Measurements from ENCODE around the gene GAPDH. TPM values are rescaled to one million over a fixed set of nuclear protein-coding genes. Genes with fewer than 3 reads are reported as not detected.
"Not testable (repeated sequence)": the region's sequence is repeated elsewhere in the genome, so short reads cannot be mapped to it uniquely, and the experiment has no call there.

Gene GAPDH
- total RNA-seq, result 1,424 TPM

DNA sequence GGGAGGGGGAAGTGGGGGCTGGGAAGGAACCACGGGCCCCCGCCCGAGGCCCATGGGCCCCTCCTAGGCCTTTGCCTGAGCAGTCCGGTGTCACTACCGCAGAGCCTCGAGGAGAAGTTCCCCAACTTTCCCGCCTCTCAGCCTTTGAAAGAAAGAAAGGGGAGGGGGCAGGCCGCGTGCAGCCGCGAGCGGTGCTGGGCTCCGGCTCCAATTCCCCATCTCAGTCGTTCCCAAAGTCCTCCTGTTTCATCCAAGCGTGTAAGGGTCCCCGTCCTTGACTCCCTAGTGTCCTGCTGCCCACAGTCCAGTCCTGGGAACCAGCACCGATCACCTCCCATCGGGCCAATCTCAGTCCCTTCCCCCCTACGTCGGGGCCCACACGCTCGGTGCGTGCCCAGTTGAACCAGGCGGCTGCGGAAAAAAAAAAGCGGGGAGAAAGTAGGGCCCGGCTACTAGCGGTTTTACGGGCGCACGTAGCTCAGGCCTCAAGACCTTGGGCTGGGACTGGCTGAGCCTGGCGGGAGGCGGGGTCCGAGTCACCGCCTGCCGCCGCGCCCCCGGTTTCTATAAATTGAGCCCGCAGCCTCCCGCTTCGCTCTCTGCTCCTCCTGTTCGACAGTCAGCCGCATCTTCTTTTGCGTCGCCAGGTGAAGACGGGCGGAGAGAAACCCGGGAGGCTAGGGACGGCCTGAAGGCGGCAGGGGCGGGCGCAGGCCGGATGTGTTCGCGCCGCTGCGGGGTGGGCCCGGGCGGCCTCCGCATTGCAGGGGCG, at the start of gene GAPDH:
Gene GAPDH (plus strand): TSS at position 595 of the 772 bp plus-strand sequence. CDS start 316 bp downstream, outside the sequence.
- DNase-seq, result peak; percentile 91

DNA sequence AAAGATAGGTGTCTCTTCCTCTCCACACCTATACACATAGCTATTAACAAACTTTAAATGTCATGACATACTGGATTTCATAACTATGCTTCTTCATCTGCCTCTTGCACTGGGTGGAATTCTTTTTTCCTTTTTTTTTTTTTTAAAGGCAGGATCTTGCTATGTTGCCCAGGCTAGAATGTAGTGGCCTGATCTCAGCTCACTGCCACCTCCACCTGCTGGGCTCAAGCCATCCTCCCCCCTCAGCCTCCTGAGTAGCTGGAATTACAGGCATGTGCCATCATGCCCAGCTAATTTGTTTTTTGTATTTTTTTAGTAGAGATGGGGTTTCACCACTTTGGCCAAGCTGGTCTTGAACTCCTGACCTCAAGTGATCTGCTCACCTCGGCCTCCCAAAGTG, 46.1 kb upstream of the GAPDH start:
- no peak for DNase-seq

DNA sequence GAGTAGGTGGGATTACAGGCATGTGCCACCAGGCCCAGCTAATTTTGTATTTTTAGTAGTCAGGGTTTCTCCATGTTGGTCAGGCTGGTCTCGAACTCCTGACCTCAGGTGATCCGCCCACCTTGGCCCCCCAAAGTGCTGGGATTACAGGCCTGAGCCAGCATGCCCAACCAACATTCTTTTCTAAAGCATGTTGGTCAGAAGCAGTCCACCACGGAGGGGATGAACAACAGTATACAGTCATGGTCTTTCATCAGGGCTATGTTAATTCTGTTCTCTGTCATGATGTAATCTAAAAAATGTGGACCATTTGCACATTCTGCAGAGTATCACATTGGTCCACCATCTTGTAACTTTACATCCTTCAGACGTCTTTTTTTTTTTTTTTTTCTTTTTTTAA, 44.9 kb upstream of the GAPDH start:
- DNase-seq, result no peak

DNA sequence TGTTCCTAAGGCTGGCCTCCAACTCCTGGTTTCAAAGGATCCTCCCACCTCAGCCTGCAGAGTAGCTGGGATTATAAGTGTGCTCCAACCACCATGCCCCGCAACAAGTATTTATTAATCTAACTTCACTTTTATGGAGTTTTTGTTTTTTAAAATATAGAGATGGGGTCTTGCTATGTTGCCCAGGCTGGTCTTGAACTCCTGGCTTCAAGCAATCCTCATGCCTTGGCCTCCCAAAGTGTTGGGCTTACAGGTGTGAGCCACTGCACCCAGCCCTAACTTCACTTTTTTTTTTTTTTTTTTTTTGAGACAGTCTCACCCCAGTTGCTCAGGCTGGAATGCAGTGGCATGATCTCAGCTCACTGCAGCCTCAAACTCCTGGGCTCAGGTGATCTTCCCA, 43.6 kb upstream of the GAPDH start:
- DNase-seq, result not testable (repeated sequence)

DNA sequence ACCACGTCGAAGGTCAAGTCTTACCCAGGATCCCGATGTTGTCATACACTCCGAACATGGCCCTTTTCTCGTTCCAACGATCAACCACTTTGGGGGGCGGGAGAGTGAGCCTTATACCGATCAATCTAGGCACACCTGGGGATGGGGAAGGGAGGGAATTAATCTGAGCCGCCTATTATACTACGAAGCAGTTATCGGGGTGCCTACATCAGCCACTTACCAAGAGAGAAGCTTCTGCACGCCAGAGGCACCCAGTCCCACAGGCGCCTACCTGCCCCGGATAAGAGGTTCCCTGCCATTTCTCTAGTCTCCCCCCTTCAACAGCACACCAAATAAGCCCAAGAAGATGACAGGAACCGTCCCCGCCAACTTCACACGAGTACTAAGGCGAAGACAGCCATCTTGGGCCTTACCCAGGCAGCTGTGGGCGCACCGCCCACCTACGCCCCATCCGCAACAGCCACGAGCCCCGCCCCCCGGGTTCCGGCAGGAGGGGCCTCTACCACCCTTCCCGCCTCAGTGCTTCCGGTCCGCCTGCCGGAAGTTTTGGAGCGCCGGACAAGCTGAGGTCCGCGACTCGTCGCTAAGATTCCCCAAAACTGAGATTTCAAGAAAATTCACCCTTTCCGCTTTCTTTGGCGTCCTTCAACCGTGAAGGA, 41.4 kb upstream of the GAPDH start, which contains the start of gene MRPL51:
Gene MRPL51 (minus strand): TSS at position 425 of the 659 bp plus-strand sequence. CDS start 126 bp downstream, at position 299.
- peak; percentile 91 for DNase-seq

DNA sequence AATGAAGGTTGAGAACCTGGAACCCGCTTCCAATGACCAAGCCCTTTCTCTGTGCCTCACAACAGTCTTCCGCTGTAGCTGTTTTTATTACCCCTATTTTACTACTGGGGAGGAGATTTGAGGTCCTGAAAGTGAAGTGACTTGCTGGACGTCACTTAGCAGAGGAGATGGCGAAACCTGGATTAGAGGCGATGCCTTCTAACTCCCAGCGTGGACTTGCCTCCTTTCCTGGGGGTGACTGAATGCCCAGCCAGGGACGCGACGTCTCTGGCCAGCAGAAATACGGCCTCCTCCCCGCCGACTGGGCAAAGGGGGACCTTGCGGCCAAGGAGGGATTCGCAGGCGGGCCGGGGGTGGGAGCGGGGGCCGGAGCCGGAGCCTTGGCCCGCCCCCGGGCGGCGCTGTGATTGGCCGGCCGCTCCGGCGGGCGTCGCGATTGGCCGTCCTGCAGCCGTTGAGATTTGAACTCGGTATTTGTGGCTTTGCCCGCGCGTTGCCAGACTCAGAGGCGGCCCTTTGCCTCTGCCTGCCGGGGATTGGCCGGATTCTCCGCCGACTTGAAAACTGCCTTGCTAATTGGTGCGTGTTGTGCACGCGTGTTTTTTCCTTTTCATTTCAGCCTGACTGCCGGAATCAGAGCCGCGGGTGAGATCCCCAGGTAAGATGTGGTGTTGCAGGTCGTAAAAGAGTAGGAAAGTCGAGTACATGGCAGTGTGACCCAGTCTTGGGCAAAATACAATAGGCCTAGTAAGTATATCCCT, 40.6 kb upstream of the GAPDH start, which contains the start of gene NCAPD2:
Gene NCAPD2 (plus strand): TSS at position 606 of the 761 bp plus-strand sequence. CDS start 997 bp downstream, outside the sequence.
- DNase-seq, result peak; percentile 96

DNA sequence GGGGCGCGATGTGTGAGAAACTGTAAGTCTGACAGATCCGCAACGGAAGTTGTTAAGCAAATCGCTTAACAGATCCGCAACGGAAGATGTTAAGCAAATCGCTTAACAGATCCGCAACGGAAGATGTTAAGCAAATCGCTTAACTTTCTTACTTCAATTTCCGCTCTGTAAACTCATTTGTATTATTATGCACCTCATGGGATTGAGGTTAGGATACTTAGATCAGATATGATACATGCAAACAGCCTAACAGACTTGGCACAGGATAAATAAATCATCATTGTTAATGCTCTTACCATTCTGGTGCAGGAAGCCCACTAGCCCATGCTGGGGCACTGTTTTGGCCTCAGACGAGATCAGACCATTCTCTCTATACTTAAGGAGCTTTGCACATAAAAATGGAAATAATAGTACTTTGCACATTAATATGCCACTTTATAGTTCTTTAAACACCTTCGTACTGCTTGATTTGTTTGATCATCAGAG, 40.0 kb upstream of the GAPDH start:
- no peak for DNase-seq

DNA sequence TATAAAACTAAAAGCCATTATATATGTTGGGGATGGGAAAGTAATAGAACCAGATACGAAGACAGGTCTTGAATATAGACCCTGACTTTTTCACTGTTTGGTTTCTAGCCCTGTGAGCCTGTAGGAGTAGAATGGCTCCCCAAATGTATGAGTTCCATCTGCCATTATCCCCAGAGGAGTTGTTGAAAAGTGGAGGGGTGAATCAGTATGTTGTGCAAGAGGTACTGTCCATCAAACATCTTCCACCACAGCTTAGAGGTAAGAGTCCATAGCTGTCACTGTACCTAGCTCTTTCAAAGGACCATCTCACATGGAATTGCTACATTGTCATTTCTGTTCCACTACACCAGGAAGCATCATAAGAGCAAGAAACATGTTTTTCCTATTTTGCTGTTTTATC, 39.3 kb upstream of the GAPDH start:
- no peak for DNase-seq

DNA sequence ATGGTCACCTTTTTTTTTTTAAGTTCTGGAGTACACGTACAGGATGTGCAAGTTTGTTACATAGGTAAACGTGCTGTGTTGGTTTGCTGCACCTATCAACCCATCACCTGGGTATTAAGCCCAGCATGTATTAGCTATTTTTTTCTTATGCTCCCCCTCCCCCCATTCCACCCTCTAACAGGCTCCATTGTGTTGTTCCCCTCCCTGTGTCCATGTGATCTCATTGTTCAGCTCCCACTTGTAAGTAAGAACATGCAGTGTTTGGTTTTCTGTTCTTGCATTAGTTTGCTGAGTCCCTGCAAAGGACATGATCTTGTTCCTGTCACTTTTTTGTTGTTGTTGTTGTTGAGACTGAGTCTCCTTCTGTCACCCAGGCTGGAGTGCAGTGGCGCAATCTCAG, 37.0 kb upstream of the GAPDH start:
- not testable (repeated sequence) for DNase-seq

DNA sequence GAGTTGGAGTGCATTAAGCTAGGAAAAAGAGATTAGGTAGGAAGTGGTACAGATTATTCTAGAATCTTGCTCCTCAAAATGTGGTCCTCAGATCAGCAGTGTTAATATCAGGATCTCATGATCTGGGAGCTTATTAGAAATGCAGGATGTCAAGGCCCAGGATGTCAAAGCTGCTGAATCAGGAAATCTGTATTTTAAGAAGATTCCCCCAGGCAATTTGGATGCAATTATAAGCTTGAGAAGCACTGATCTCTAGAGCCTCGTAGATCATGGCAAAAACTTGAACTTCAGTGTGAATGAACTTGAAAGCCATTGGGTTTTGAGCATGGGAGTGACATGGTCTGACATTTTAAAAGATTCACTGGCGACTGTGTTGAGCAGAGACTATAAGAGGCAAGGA, 33.9 kb upstream of the GAPDH start:
- DNase-seq, result no peak

DNA sequence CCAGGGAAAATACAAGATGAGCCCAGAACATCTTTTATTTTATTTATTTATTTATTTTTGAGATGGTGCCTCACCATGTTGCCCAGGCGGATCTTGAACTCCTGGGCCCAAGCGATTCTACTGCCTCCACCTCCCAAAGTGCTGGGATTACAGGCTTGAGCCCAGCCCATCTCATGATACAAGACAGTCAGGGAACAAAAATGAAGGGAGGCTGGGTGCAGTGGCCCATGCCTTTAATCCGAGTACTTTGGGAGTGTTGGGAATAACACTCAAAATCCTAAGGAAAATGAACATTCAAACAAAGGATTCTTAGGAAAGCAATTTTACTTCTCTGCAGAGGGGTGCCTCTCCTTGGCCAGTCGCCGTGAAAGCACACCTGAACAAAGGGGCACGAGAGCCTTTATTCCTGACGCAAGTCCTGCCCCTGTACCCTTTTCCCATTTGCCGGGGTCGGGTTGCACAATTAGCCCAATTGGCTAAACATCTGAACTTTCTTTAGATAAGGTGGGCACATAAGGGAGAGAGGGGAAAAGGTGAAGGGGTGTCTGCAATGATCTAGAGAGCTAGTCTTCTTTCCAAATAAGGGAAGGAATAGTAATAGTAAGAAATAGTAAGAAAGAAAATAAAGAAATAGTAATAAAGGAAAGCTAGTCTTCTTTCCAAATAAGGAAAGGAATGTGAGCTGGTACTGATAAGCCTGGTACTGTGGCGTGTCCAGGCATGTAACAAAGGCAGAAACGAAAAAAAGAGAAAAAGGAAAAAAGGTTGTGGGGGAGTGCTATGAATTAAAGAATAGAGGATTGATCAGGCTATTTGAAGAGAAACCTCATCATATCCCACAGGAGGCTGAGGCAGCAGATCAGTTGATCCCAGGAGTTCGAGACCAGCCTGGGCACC, 27.0 kb upstream of the GAPDH start:
- DNase-seq, result no peak

DNA sequence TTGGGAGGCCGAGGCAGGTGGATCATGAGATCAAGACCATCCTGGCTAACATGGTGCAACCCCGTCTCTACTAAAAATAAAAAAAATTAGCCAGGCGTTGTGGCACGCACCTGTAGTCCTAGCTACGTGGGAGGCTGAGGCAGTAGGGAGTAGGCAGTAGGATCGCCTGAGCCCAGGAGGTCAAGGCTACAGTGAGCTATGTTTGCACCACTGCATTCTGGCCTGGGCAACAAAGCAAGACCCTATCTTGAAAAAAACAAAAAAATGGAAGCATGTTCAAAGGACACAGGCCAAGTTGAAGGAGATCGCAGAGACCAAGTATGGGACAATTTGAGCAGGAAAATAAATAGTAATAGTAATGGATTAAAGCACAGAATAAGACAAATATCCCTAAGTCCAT, 26.2 kb upstream of the GAPDH start:
- no peak for DNase-seq

DNA sequence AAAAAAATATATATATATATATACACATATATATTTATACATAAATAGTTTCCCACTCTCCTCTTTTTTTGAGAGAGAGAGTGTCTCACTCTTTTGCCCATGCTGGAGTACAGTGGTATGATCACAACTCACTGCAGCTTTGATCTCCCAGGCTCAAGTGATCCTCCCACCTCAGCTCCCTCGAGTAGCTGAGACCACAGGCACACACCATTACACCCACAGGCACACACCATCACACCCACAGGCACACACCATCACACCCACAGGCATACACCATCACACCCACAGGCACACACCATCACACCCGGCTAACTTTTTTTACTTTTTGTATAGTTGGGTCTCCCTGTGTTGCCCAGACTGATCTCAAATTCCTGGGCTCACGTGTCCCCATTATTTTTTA, 14.1 kb upstream of the GAPDH start:
- DNase-seq, result no peak

DNA sequence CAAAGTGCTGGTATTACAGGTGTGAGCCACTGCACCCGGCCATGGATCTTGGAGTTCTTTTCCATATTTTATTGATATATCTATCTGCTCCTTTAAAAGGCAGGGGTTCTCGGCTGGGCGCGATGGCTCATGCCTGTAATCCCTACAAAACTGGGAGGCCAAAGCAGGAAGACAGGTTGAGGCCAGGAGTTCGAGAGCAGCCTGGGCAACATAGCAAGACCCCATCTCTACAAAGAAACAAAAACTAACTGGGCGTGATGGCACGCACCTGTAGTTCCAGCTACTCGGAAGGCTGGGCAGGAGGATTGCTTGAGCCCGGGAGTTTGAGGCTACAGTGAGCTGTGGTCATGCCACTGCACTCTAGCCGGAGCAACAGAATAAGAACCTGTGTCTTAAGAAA, 12.1 kb upstream of the GAPDH start:
- DNase-seq, result no peak

DNA sequence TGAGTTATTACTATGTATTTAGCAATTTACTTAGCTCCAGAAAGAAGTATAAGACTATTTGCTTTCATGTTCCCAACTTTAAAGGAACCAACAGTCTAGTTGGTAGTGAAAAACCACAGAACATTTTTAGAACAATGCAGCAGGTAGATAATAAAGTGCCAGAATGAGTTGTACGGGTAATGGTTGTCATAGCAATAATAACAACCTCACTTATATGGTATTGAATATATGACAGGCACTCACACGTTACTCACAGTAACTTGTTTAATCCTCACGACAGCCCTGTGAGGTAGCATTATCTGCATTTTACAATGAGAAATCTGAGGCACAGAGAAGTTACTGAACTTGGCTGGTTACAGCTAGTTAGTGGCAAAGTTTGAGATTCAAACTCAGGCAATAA, 10.6 kb upstream of the GAPDH start:
- no peak for DNase-seq

DNA sequence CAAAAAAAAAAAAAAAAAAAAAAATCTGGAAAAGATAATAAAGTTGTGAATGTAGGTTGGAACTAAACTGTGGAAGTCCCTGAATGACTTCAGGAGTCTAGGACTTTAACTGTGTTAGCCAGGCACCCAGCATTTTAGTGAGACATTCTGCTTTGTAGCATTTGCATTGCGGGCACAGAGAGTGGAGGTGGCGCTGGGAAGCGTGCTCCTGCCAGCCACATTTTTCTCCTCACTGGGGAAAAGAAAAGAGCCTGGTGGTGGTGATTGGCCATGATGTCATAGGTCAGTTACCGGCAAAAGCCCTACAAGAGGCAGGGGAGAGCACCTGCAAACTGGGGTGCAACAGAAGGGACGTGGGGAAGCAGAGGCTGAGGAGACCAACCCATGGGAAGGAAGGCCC, 9.7 kb upstream of the GAPDH start:
- DNase-seq, result no peak

DNA sequence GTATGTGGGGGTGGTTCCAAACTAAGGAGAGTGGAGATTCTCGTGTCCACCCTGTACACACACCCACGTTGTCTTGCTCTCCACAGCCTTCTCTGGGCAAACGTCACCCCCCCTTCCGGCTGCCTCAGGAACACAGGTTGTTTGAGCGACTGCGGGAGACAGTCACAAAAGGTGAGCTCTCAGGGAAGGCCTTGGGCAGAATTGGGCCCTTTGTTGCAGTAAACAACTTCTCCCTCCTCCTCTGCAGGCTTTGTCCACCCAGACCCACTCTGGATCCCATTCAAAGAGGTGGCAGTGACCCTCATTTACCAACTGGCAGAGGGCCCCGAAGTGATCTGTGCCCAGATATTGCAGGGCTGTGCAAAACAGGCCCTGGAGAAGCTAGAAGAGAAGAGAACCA, 8.1 kb upstream of the GAPDH start:
- DNase-seq, result no peak

DNA sequence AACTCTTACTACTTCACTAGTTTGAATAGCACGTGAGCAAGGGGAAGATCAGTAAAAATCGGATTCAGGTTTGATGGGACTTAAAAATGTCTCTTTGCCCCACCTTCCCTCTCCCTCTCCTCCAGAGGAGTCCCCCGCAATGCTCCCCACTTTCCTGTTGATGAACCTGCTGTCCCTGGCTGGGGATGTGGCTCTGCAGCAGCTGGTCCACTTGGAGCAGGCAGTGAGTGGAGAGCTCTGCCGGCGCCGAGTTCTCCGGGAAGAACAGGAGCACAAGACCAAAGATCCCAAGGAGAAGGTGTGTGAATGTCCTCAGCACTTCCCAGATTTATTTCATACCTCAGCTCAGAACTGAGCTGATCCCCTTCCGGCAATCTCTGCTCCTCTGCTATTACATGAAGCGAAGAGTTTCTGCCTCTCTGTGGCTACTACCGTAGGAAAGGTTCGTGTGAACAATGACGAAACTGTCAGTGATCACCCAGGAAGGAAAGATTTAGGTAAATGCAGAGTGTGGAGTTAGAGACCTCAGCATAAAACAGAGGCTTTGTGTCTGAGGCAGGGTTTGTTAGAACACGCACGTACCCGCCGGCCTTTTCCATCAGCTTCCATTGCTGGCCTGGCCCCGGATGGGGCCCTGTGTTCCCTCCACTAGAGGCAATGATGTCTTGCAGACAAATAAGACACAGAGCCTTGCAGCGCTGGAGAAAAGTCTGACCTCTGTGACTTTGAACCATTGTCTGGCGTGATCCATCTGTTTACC, 7.4 kb upstream of the GAPDH start:
- DNase-seq, result no peak

DNA sequence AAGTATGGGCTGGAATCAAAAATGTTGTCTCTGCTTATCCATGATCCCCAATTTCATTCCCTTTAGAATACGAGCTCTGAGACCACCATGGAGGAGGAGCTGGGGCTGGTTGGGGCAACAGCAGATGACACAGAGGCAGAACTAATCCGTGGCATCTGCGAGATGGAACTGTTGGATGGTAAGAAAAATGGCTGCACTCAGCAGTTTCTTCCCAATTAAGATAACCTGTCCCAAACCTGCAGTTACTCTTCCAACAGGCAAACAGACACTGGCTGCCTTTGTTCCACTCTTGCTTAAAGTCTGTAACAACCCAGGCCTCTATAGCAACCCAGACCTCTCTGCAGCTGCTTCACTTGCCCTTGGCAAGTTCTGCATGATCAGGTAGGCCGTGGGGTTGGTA, 6.6 kb upstream of the GAPDH start:
- no peak for DNase-seq

DNA sequence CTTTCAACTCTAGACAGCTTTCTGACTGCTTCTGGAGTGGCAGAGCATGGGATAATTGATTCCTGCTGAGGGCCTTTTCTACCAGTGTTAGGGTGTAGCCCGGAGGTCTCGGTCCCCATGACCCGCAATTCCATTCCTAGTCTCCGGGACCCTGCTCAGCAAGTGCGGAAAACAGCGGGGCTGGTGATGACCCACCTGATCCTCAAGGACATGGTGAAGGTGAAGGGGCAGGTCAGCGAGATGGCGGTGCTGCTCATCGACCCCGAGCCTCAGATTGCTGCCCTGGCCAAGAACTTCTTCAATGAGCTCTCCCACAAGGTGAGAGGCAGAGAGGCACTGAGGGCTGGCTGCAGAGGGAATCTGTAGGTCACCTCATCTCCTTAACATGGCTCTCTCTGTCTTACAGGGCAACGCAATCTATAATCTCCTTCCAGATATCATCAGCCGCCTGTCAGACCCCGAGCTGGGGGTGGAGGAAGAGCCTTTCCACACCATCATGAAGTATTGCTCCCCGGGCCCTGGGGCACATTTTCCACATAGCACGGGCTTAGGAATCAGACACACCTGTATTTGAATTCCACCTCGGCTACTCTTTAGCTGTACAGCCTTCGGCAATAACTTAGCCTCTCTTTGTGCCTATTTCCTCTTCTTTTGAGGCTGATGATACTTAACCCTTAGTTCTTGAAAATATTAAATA, 5.6 kb upstream of the GAPDH start:
- no peak for DNase-seq

All from skin of body (tissue), 2 donors.